TTC549 (cell line): Measurements from ENCODE around the gene MAP4K1.
"Not testable (repeated sequence)": the region's sequence is repeated elsewhere in the genome, so short reads cannot be mapped to it uniquely, and the experiment has no call there.

ENCODE experiments used
- FAIRE-seq: peaks from 2 replicates; lab custom pipeline; 2012; peaks lifted over from hg19 to GRCh38; lab: Jason Lieb, UNC

Gene MAP4K1

GRCh38 chr19:38569368-38569983 is 48.3 kb downstream of the MAP4K1 start:
- no peak for FAIRE-seq

GRCh38 chr19:38565691-38566105 is 52.1 kb downstream of the MAP4K1 start:
- no peak for FAIRE-seq

- no peak for FAIRE-seq
Measured at GRCh38 chr19:38564981-38565690, 52.6 kb downstream of the MAP4K1 start.

GRCh38 chr19:38563475-38563874 is 54.3 kb downstream of the MAP4K1 start:
- no peak for FAIRE-seq

- FAIRE-seq: no peak
Measured at GRCh38 chr19:38562096-38562495, 55.7 kb downstream of the MAP4K1 start.

- no peak for FAIRE-seq
Measured at GRCh38 chr19:38561658-38562057, 56.1 kb downstream of the MAP4K1 start.

GRCh38 chr19:38561053-38561606 is 56.6 kb downstream of the MAP4K1 start:
- FAIRE-seq: no peak

GRCh38 chr19:38559428-38560401 is 58.0 kb downstream of the MAP4K1 start:
- no peak for FAIRE-seq

- not testable (repeated sequence) for FAIRE-seq
Measured at GRCh38 chr19:38558933-38559332, 58.8 kb downstream of the MAP4K1 start.

- FAIRE-seq: no peak
Measured at GRCh38 chr19:38557205-38557799, 60.5 kb downstream of the MAP4K1 start.

- no peak for FAIRE-seq
Measured at GRCh38 chr19:38556521-38557174, 61.1 kb downstream of the MAP4K1 start.

GRCh38 chr19:38555200-38555599 is 62.6 kb downstream of the MAP4K1 start:
- no peak for FAIRE-seq

- FAIRE-seq: no peak
Measured at GRCh38 chr19:38554676-38555141, 63.0 kb downstream of the MAP4K1 start.

- not testable (repeated sequence) for FAIRE-seq
Measured at GRCh38 chr19:38553239-38553638, 64.5 kb downstream of the MAP4K1 start.

- no peak for FAIRE-seq
Measured at GRCh38 chr19:38551450-38551813, 66.3 kb downstream of the MAP4K1 start.

- FAIRE-seq: no peak
Measured at GRCh38 chr19:38550376-38550775, 67.4 kb downstream of the MAP4K1 start.

- no peak for FAIRE-seq
Measured at GRCh38 chr19:38549942-38550341, 67.8 kb downstream of the MAP4K1 start.

- FAIRE-seq: no peak
Measured at GRCh38 chr19:38549061-38549460, 68.7 kb downstream of the MAP4K1 start.

- FAIRE-seq: no peak
Measured at GRCh38 chr19:38547421-38547820, 70.3 kb downstream of the MAP4K1 start.

GRCh38 chr19:38545596-38545995 is 72.2 kb downstream of the MAP4K1 start:
- no peak for FAIRE-seq

GRCh38 chr19:38544569-38545315 is 73.0 kb downstream of the MAP4K1 start:
- FAIRE-seq: peak; percentile 65
